NCI-H748 (cell line): ENCODE data around the gene SRSF4.

Source experiments
- DNase-seq: peaks from one replicate; lab custom pipeline; 2025; ENCODE audit not compliant: unreplicated experiment; lab: John Stamatoyannopoulos, UW

Gene SRSF4

DNA sequence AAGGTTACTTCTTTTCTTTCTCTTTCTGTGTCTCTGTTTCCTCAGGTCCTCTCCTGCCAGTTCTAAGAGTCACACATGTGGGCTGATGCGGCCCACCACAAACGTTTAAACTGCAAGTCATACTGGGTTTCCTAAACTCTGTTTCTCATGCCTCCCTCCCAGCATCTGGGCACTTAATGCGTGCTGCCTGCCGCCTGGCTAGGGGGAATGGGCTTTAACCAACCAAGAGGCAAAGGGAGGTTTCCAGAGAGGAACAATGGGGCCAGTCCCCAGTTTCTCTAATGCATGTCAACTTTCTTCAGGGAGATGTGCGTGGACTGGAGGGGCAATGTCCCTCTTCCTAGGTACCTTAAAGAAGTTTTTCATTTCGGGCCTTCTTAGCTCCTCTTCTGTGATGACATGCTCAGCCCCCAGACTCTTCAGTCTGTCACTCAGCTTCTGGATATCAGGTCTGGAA, 19.9 kb upstream of the SRSF4 start:
- DNase-seq, result no peak

DNA sequence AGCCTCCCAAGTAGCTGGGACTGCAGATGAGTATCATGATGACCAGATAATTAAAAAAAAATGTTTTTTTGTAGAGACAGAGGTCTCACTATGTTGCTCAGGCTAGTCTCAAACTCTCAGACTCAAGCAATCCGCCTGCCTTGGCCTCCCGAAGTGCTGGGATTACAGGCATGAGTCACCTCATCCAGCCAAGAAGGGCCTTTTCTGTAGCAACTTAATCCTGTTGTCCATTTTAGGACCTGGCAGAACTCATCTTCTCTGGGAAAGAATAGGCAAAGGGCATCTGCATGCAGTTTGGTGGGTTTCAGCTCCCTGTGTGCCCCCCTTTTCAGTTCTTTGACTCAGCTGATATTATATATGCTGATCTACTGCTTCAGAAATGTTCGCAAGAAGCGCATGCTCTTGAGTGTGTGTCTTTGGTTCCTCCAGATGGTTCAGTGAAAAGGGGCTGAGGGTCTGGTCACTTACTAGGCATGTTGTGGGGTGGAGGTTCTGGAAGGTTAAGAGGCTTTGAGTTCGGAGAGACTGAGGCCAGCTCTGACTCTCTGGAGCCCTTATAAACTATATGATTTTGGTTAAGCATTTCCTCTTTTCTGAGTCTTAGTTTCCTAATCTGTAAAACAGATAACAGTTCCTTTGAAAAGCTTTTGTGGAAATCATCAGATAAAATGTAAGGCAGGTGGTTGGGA, 19.4 kb upstream of the SRSF4 start:
- DNase-seq, result no peak

DNA sequence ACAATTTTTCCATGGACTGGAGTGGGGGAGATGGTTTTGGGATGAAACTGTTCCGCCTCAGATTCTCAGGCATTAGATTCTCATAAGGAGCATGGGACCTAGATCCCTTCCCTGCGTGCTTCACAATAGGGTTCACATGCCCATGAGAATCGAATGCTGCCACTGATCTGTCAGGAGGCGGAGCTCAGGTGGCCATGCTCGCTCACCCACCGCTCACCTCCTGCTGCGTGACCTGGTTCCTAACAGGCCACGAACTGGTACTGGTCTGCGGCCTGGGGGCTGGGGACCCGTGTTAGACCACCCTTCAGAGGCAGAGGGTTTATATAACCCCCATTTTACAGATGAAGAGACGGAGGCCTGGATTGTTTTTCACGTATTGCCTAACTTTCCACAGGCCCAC, 16.3 kb upstream of the SRSF4 start:
- DNase-seq, result no peak

DNA sequence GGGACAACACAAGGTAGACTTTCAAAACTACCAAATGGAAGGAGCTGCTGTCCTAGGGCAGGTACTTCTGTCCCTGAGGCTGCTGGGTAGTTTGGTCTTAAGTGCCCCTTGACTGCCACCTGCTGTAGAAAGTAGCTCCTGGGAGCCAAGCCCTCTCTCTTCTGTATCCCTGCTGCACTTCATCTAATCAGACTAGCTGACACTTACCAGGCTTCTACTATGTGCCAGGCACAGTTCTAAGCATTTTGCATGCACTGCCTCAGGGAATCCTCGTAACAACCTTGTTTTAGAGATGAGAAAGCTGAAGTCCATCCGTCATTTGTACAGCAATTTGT, 15.9 kb upstream of the SRSF4 start:
- DNase-seq, result peak; percentile 49

DNA sequence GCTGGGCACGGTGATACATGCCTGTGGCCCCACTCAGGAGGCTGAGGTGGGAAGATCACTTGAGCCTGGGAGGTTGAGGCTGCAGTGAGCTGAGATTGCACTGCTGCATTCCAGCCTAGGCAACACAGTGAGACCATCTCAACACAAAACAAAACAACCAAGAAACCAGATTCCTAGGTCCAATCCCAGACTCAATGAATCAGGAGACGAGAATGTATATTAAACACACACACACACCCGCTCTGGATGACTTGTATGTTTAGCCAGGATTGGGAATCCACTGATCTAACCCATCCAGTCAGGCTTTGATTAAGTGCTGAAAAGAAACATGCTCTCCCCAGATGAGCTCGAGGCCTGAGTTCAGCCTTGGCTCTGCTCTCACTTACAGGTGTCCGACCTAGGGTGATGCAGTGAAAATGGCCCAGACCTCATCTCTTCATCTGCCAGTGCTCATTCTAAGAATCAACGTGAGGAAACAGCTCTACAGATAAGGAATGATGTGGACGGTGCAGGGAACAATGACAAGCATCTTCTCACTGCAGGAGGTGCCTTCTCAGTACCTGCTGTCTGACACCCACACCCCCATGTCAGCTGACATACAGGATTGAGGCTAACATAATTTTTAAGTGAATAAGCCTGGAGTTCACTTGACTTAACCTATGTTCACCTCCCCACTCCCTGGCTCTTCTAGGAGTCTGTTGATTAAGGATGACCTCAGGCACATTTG, 15.3 kb upstream of the SRSF4 start:
- no peak for DNase-seq

DNA sequence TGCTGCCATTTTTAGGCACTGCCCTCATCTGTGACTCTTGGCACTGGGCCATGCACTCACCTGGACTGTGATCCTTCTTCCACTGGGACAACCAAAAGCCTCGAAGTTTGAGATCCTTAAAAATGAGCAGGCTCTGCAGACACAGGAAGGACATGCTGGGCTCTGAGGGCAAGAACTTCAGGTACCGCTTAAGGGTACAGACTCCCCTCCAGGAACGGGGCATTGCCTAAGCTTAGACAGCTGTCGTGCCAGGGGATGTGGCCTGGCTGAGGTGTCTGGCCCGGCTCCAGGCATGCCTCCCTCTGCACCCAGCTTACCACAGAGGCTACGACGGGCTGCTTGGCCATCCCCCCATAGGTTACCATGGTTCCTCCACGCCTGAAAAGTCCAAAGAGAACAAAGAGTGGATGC, 14.2 kb upstream of the SRSF4 start:
- DNase-seq, result no peak

DNA sequence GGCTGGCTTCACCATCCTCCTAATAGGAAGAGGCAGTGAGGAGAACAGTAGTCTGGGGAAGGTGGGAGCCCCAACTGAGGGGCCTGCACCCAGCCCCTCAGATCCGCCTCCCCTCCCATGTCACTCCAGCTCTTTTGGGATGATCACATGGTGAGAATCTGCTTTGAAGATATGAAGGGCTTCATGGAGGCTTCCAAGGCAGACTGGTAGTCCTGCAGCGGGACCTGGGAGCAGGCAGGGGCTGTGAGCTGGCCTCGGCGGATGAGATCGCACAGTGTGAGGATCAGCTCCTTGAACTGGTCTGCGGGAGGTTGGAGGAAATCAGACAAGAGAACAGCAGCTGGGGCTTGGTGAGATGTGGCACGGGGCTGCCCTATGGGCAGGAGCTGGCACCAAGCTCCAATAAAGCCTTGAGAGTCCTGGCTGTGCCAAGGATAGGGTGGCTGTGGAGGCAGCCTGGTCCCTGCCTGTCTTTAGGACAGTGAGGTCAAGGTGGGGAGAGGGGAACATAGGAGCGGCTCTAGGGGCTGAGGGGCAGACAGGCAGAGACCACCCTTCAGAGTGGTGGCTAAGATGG, 12.3 kb upstream of the SRSF4 start:
- DNase-seq, result no peak

DNA sequence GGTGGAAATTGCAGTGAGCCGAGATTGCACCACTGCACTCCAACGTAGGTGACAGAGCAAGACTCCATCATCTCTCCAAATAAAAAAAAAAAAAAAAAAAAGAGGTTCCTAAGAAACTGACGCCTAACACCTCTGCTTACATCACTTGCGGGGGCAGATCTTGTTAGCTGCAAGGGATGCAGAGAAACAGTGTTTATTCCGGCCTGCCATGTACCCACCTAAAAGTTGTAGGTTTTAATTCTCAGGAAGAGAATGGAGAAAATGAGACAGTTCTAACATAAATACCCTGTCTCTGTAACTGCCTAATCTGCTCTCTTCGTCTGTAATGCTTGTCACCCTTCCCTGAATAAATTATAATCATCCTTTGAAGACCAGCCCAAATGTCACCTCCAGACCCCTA, 9.0 kb upstream of the SRSF4 start:
- no peak for DNase-seq

DNA sequence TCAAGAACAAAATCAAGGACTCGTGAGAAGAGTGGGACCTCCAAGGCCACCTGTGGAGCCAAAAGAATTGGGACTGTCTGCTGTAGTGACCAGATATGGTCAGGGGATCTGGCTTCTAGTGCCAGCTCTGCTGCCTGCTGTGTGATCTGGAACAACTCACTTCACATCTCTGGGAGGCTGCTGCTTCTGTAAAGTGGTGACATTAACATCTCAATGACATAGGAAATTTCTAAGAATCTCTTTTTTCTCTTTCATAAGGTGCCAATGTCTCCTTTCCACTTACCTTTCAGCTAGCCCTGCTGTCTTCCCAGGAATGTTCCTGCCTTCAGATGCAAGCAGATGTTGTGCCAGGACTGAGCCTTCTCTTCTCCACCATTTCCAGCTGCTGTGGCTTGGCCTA, 5.0 kb upstream of the SRSF4 start:
- DNase-seq, result no peak

DNA sequence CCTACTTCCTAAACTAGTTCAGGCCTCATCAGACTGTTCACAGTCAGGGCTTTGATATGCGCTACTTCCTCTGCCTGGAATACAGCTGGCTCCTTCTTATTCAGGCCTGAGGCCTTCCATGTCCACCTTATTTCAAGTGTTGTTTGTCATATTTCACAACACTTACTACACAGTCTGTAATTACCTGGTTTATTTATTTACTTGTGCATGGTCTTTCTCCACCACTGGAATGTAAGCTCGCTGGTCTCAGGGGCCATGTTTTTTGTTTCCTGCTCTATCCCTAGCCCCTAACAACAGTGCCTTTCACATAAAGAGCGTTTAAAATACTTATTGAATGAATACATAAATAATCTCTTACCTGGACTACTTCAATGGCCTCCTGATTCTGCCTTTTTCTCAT, 4.6 kb upstream of the SRSF4 start:
- no peak for DNase-seq

DNA sequence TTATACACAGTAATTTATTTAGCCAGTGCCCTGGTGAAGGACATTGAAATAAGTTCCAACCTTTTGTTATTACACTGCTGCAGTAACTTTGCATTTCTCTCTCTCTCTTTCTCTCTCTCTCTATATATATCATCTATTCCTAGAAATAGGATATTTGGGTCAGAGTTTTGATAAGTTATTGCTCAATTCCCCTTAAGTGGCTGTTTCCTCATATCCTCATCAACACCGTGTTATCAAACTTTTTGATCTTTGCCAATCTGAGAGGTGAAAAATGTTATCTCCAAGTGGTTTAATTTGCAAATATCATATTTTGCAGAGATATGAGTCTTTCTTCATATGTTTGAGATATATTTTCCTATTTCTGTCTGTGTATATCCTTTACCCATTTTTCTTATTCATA, 1.6 kb upstream of the SRSF4 start:
- no peak for DNase-seq

DNA sequence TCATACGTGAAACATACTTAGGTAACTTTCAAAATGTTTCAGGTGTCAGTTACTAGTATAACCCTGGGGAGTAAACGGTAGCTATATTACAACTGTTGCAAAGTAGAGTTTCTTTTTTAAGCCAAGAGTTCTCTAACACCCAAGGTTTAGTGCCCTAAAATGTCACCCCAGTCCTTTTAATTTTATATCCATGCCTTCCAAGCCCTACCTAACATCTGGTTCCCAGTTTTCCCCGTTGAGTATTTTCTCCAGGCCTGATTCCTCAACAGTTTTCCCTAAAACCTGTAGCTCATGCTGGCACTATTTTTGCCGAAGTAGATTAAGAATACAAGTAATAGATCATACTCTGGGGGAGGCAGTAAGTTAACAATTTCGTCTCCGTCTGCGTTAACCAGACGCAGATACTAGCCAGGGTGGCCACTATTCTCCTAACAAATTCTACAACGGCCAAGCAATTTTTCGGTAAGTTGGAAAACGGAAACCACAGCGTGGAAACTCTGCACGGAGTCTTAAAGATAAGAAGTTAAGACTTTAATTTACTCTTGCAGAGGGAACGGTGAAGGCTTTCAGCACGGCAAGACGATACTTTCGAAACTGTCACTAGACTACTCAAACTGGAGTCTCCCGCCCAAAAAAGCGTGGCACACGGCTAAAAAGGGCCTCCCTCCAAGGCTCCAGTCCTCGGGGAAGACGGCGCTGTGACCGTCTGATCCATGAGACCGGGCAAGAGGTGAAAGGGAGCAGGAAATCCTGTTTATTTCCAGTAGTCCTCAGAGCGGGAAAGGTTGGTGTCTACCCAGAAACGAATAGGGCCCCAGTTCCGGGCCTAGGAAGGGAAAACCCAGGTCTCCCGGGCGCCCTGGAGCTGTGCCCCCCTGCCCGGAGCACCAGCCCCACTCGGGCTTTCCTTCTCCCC, 945 bp downstream of the SRSF4 start:
- DNase-seq, result no peak

DNA sequence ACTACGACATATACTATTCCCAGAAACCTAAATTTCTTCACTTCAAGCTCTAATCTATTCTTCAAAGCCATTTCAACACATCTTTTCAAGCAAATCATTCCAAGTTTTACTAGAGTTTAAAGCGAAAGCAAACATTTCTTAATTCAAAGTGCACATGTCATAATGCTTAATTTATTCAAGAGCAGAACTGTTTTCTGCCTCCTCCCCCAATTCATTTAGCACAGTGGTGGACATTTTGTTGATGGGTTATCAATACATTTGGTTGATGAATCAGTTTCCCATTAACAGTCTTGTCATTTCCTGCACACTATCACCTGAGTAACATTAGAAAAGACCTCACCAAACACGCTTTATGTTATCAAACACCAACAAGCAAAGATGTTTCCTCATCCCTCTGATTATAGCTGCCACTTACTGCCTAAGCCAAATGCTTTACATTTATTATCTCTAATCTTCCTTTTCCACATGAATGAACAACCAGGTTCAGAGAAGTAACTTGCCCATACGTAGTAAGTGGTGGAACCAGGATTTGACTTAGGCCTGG, 2.0 kb downstream of the SRSF4 start:
- no peak for DNase-seq

DNA sequence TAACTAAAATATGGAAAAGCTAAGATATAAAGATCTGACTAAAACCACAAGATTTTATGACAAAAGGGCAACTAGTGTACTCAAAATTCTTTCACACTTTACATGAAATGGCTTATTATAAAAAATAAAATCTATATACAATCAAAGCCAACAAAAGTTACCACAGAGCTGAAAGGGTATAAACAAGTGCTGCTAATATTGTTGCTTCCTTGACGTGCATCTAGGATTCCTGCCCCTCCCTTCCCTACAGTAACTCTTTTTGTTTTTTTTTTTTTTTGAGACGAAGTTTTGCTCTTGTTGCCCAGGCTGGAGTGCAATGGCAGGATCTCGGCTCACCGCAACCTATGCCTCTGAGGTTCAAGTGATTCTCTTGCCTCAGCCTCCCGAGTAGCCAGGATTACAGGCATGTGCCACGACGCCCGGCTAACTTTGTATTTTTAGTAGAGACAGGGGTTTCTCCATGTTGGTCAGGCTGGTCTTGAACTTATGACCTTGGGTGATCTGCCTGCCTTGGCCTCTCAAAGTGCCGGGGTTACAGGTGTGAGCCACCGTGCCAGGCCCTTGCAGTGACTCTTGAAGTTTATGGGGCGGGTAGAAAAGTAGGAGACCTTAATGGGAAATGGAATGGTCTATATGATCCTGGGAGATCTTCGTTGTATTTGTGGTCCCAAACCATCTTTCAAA, 4.5 kb downstream of the SRSF4 start:
- DNase-seq, result no peak

DNA sequence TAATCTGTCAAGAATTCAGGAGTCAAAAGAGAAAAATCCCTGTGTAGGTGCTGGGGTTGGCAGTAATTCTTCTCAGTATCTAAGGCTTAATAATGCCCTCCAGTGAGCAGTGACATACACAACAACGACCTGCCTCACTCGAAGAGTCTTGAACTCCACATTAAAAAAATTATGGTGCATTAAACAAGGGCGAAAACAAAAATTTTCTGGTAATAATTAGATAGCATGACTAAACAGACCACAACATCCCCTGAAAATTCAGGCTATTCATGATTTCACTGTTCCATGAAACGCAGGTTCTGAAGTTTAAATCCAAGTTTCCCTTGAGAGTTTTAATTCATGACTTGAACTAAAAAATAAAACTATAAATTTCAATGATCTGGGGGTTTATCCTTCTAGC, 5.1 kb downstream of the SRSF4 start:
- no peak for DNase-seq

DNA sequence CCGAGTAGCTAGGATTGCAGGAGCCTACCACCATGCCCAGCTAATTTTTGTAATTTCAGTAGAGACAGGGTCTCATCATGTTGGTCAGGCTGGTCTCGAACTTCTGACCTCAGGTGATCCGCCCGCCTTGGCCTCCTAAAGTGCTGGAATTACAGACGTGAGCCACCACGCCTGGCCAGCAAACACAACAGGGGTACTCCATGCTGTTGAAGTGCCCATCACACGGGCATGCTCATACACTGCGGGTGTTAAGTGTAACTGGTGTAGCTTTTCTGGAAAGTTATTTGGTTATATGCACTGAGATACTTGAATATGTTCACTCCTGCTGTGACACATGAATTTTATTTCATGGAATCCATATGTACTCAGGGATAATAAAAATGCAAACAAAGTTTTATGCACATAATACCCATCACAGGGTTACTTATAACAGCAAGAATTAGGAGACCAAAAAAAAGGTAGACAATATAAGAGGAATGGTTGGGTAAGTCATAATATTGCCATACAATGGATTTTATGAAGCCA, 9.2 kb downstream of the SRSF4 start:
- DNase-seq, result no peak

DNA sequence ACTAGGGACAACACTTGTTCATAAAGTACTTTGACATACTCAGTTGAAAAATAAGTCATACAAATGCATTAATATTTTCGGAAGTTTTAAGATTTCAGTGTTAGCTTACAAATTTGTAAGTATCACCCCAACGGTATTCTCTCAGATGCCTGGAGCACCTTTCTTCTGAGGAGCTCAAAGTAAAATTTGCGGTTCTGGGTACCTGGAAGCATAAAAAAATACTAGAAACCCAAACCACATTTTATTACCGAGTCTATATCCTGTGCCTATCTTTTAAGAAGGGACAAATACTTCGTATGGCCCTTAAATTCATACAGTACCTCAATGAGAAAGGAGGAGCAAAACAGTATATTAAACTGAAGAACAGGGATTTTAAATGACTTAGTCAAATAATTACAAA, 10.2 kb downstream of the SRSF4 start:
- DNase-seq, result no peak

DNA sequence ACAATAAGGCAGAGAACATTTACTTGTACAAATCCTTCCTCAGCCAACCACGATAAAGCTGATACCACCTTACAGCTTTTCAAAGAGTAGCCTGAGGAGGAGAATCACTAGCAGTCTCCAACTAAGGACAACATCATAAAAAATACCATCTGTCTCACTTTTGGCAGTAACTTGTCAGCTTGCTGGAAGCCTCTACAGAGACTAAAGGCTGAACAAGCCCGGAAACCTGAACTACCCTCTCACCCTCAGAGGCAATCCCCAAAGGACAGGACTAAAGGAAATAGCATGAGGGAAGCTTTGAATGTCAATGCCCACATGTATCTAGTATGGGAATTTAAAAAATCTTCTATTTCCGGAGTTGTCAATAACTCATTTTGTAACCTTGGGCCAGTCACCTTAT, 10.6 kb downstream of the SRSF4 start:
- DNase-seq, result no peak

DNA sequence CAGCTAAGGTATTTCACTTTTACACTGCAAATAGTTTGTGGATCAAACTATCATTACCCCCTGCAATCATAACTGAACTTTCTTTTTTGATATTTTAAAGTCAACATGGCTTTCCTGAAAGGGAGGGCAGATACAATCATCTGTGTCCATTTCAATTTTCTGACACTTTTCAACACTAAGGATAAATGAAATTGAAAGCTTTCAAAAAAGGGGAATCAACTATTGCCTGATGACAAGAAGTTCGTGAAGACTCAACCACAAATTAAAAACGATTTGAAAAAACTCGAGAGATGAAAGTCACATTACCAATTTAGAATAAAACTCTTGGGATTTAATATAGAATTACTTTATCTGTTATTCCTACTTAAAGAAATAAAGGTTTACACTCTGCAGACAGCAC, 11.7 kb downstream of the SRSF4 start:
- no peak for DNase-seq

DNA sequence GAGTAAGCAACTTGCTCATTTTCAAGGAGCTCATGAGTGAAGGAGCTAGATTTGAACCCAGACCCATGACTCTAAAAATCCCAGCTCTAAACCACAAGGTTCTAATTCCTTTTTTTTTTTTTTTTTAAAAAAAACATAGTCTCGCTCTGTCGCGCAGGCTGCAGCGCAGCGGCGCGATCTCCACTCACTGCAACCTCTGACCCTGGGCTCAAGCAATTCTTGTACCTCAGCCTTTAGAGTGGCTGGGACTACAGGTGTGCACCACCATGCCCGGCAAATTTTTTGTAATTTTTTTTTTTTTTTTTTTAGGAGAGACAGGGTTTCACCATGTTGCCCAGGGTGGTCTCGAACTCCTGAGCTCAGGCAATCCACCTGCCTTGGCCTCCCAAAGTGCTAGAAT, 13.8 kb downstream of the SRSF4 start:
- DNase-seq, result no peak
